Hepatocyte (in vitro differentiated cells): Measurements from ENCODE around the gene PTPRO. TPM values are rescaled to one million over a fixed set of nuclear protein-coding genes. Genes with fewer than 3 reads are reported as not detected.
A peak's percentile ranks its signal among the peaks of the same experiment; 100 is the strongest.

Source experiments
- DNase-seq: peaks from one replicate; pipeline ENCODE4 v3.0.0-alpha.2; 2016; ENCODE audit warnings: low spot score
- H2AFZ ChIP-seq: fragments of 200-600 bp; sonication (generic); 2 replicates; pipeline ENCODE4 v1.6.0; 2016; ENCODE audit warnings: antibody characterized with exemption, mild to moderate bottlenecking
- H3K27ac ChIP-seq: fragments of 200-600 bp; sonication (generic); 2 replicates; pipeline ENCODE4 v1.5.1; 2016; ENCODE audit warnings: mild to moderate bottlenecking
- H3K27me3 ChIP-seq: fragments of 200-600 bp; sonication (generic); 2 replicates; pipeline ENCODE4 v1.6.1; 2016
- H3K36me3 ChIP-seq: fragments of 200-600 bp; sonication (generic); replicated peaks from 2 replicates; pipeline ENCODE4 v1.5.1; 2016; ENCODE audit warnings: low read depth; ENCODE audit not compliant: insufficient read depth
- H3K4me1 ChIP-seq: fragments of 200-600 bp; sonication (generic); 2 replicates; pipeline ENCODE4 v1.5.1; 2016; ENCODE audit warnings: mild to moderate bottlenecking, moderate library complexity; ENCODE audit not compliant: insufficient read depth
- H3K4me2 ChIP-seq: fragments of 200-600 bp; sonication (generic); 2 replicates; pipeline ENCODE4 v1.6.0; 2016
- H3K4me3 ChIP-seq: fragments of 200-600 bp; sonication (generic); 2 replicates; pipeline ENCODE4 v1.5.1; 2016; ENCODE audit warnings: mild to moderate bottlenecking
- H3K79me2 ChIP-seq: fragments of 200-600 bp; sonication (generic); 2 replicates; pipeline ENCODE4 v1.6.0; 2017; ENCODE audit warnings: mild to moderate bottlenecking
- H3K9me2 ChIP-seq: fragments of 200-600 bp; sonication (generic); replicated peaks from 2 replicates; pipeline ENCODE4 v1.6.0; 2017; ENCODE audit warnings: mild to moderate bottlenecking; ENCODE audit not compliant: insufficient read depth
- H3K9me3 ChIP-seq: fragments of 200-600 bp; sonication (generic); 2 replicates; pipeline ENCODE4 v1.5.1; 2016; ENCODE audit warnings: low read depth, mild to moderate bottlenecking
- H4K20me1 ChIP-seq: fragments of 200-600 bp; sonication (generic); 2 replicates; pipeline ENCODE4 v1.6.0; 2016; ENCODE audit warnings: mild to moderate bottlenecking; ENCODE audit not compliant: insufficient read depth, poor library complexity, severe bottlenecking
- CTCF ChIP-seq: fragments of 200-600 bp; sonication (generic); IDR thresholded peaks from 2 replicates; pipeline ENCODE4 v1.5.1; 2016; ENCODE audit warnings: antibody characterized with exemption, mild to moderate bottlenecking; ENCODE audit not compliant: poor library complexity
- EZH2 ChIP-seq: fragments of 200-600 bp; sonication (generic); IDR thresholded peaks from 2 replicates; pipeline ENCODE4 v1.6.1; 2016; ENCODE audit warnings: antibody characterized with exemption, mild to moderate bottlenecking, borderline replicate concordance
- EZH2phosphoT487 ChIP-seq: fragments of 200-600 bp; sonication (generic); IDR thresholded peaks from one replicate; pipeline ENCODE4 v1.6.1; 2018; ENCODE audit warnings: antibody characterized with exemption, mild to moderate bottlenecking, low read depth, moderate library complexity; ENCODE audit not compliant: unreplicated experiment, severe bottlenecking
- WGBS: methylation state at CpG from one replicate; pipeline ENCODE4 v1.1.6; 2016; ENCODE audit warnings: low lambda C conversion rate; ENCODE audit errors: missing lambda C conversion rate; 5-methylcytosine and 5-hydroxymethylcytosine counted together
- polyA plus RNA-seq: library from polyadenylated mRNA; unstranded; fragments of >200 nt; fragmentation: Nextera tagmentation; extraction: Ambion mirVana; gene quantifications from 2 replicates; pipeline ENCODE4 v1.2.1, GENCODE V29; 2016
- total RNA-seq: library from RNA; depleted of rRNA; stranded (reverse); fragments of >200 nt; gene quantifications from 2 replicates; pipeline ENCODE4 v1.2.3, GENCODE V29; 2014

Gene PTPRO
- total and polyA plus RNA-seq, 2 experiments from 2014 or later: 0.60 to 0.65 TPM

GRCh38 chr12:15534322-15534721 is 212.0 kb downstream of the PTPRO start:
- TF ChIP-seq CTCF (no peak), EZH2phosphoT487 (no peak), EZH2 (no peak)

GRCh38 chr12:15534874-15535273 is 212.6 kb downstream of the PTPRO start:
- H2AFZ ChIP-seq: peak overlapping the region; percentile 35
- no peak overlapping the region for H3K4me3 ChIP-seq
- WGBS: 82% methylated on average over 5 of the region's 5 CpGs
- no peaks in the 10 kb centered on the region for H3K79me2 ChIP-seq
- H3K4me1 ChIP-seq: no peaks in the 10 kb centered on the region
- no peak for DNase-seq
- H3K9me3 ChIP-seq: no peaks in the 10 kb centered on the region
- no peak overlapping the region for H3K27ac ChIP-seq
- no peaks in the 10 kb centered on the region for H3K27me3 ChIP-seq
- H4K20me1 ChIP-seq: no peaks in the 10 kb centered on the region
- no peaks in the 10 kb centered on the region for H3K9me2 ChIP-seq
- TF ChIP-seq EZH2 (no peak), EZH2phosphoT487 (no peak), CTCF (no peak)
- H3K4me2 ChIP-seq: no peak overlapping the region
- no peaks in the 10 kb centered on the region for H3K36me3 ChIP-seq

More at GRCh38 chr12:15534322-15534721, 212.0 kb downstream of the PTPRO start:
- no peaks in the 10 kb centered on the region for H3K9me3 ChIP-seq
- H3K79me2 ChIP-seq: no peaks in the 10 kb centered on the region
- no peaks in the 10 kb centered on the region for H3K36me3 ChIP-seq
- WGBS: 91% methylated on average over 3 of the region's 3 CpGs
- H3K9me2 ChIP-seq: no peaks in the 10 kb centered on the region
- H3K4me2 ChIP-seq: no peak overlapping the region
- H2AFZ ChIP-seq: peak overlapping the region; percentile 12
- no peaks in the 10 kb centered on the region for H3K27me3 ChIP-seq
- DNase-seq: no peak
- no peaks in the 10 kb centered on the region for H3K4me1 ChIP-seq
- no peak overlapping the region for H3K27ac ChIP-seq
- H4K20me1 ChIP-seq: no peaks in the 10 kb centered on the region
- H3K4me3 ChIP-seq: no peak overlapping the region

- no peaks in the 10 kb centered on the region for H3K9me3 ChIP-seq
- H3K36me3 ChIP-seq: no peaks in the 10 kb centered on the region
- H3K9me2 ChIP-seq: no peaks in the 10 kb centered on the region
- H3K4me1 ChIP-seq: no peaks in the 10 kb centered on the region
- H3K79me2 ChIP-seq: no peaks in the 10 kb centered on the region
- no peak overlapping the region for H3K4me3 ChIP-seq
- no peak for DNase-seq
- TF ChIP-seq CTCF: no peak
- no peak for TF ChIP-seq EZH2
- TF ChIP-seq EZH2phosphoT487: no peak
- no peaks in the 10 kb centered on the region for H3K27me3 ChIP-seq
- H4K20me1 ChIP-seq: no peaks in the 10 kb centered on the region
- WGBS: 71% methylated on average over 6 of the region's 6 CpGs
- peak overlapping the region; percentile 35 for H2AFZ ChIP-seq
- H3K4me2 ChIP-seq: no peak overlapping the region
- H3K27ac ChIP-seq: no peak overlapping the region
Observed at GRCh38 chr12:15535352-15535781, 213.1 kb downstream of the PTPRO start.

GRCh38 chr12:15536446-15536845 is 214.1 kb downstream of the PTPRO start:
- H3K27me3 ChIP-seq: no peaks in the 10 kb centered on the region
- H3K27ac ChIP-seq: no peak overlapping the region
- H4K20me1 ChIP-seq: no peaks in the 10 kb centered on the region
- no peak overlapping the region for H2AFZ ChIP-seq
- no peak overlapping the region for H3K4me3 ChIP-seq
- no peaks in the 10 kb centered on the region for H3K79me2 ChIP-seq
- no peak for DNase-seq
- no peak overlapping the region for H3K4me2 ChIP-seq
- WGBS: 72% methylated on average over 4 of the region's 4 CpGs
- H3K4me1 ChIP-seq: no peaks in the 10 kb centered on the region
- TF ChIP-seq EZH2phosphoT487 (no peak), EZH2 (no peak), CTCF (no peak)
- no peaks in the 10 kb centered on the region for H3K36me3 ChIP-seq
- H3K9me3 ChIP-seq: no peaks in the 10 kb centered on the region
- H3K9me2 ChIP-seq: no peaks in the 10 kb centered on the region
